MM.1S (cell line): ENCODE measurements around the gene SLC25A28.

Experiments
- DNase-seq: peaks from one replicate; pipeline ENCODE4 v3.0.0-alpha.2; 2015
- H2AFZ ChIP-seq: fragments of 300-600 bp; sonication (generic); 2 replicates; pipeline ENCODE4 v1.6.0; 2016; ENCODE audit warnings: antibody characterized with exemption, low read length
- H3F3A ChIP-seq: fragments of 300-600 bp; sonication (generic); 2 replicates; pipeline ENCODE4 v1.6.1; 2016; ENCODE audit warnings: mild to moderate bottlenecking, antibody characterized with exemption, low read length, moderate library complexity, mixed read lengths; ENCODE audit not compliant: insufficient read depth
- H3K27ac ChIP-seq: fragments of 300-600 bp; sonication (generic); 2 replicates; pipeline ENCODE4 v1.5.1; 2016; ENCODE audit warnings: mild to moderate bottlenecking, low read length
- H3K27me3 ChIP-seq: fragments of 300-600 bp; sonication (generic); replicated peaks from 2 replicates; pipeline ENCODE4 v1.6.0; 2016; ENCODE audit warnings: low read length; ENCODE audit not compliant: insufficient read depth
- H3K36me3 ChIP-seq: fragments of 300-600 bp; sonication (generic); replicated peaks from 2 replicates; pipeline ENCODE4 v1.6.1; 2016; ENCODE audit warnings: mild to moderate bottlenecking, low read length, mixed read lengths; ENCODE audit not compliant: insufficient read depth
- H3K4me1 ChIP-seq: fragments of 300-600 bp; sonication (generic); 2 replicates; pipeline ENCODE4 v1.6.1; 2016; ENCODE audit warnings: low read length, mixed read lengths
- H3K4me2 ChIP-seq: fragments of 300-600 bp; sonication (generic); 2 replicates; pipeline ENCODE4 v1.6.0; 2016; ENCODE audit warnings: low read depth, low read length
- H3K4me3 ChIP-seq: fragments of 300-600 bp; sonication (generic); 2 replicates; pipeline ENCODE4 v1.5.1; 2016; ENCODE audit warnings: low read length, mixed read lengths
- H3K79me2 ChIP-seq: fragments of 300-600 bp; sonication (generic); 2 replicates; pipeline ENCODE4 v1.6.1; 2016; ENCODE audit warnings: mixed run types, low read length, mixed read lengths
- H3K9ac ChIP-seq: fragments of 300-600 bp; sonication (generic); 2 replicates; pipeline ENCODE4 v1.6.1; 2016; ENCODE audit warnings: low read length, mixed read lengths
- H3K9me2 ChIP-seq: fragments of 300-600 bp; sonication (generic); replicated peaks from 2 replicates; pipeline ENCODE4 v1.6.1; 2016; ENCODE audit warnings: mild to moderate bottlenecking, low read length, mixed read lengths; ENCODE audit not compliant: insufficient read depth
- H3K9me3 ChIP-seq: fragments of 300-600 bp; sonication (generic); replicated peaks from 2 replicates; pipeline ENCODE4 v1.6.1; 2016; ENCODE audit warnings: mild to moderate bottlenecking, low read length, mixed read lengths; ENCODE audit not compliant: insufficient read depth
- H4K20me1 ChIP-seq: fragments of 300-600 bp; sonication (generic); 2 replicates; pipeline ENCODE4 v1.6.1; 2016; ENCODE audit warnings: mild to moderate bottlenecking, low read length, moderate library complexity, mixed read lengths; ENCODE audit not compliant: insufficient read depth
- CTCF ChIP-seq: fragments of 300-600 bp; sonication (generic); IDR thresholded peaks from 2 replicates; pipeline ENCODE4 v1.5.1; 2016; ENCODE audit warnings: antibody characterized with exemption, low read length, mixed read lengths
- EZH2 ChIP-seq: fragments of 300-600 bp; sonication (generic); optimal IDR thresholded peaks from 2 replicates; pipeline ENCODE3; 2017; ENCODE audit warnings: low read depth, mild to moderate bottlenecking, antibody characterized with exemption, low read length, mixed read lengths
- EZH2phosphoT487 ChIP-seq: fragments of 300-600 bp; sonication (generic); IDR thresholded peaks from 2 replicates; pipeline ENCODE4 v1.6.1; 2018; ENCODE audit warnings: antibody characterized with exemption, low read length

Gene SLC25A28

GRCh38 chr10:99661377-99661763, 41.1 kb upstream of the SLC25A28 start:
- no peak for TF ChIP-seq EZH2
- no peak for TF ChIP-seq CTCF
- TF ChIP-seq EZH2phosphoT487, result no peak
- no peaks in the 10 kb centered on the region for H3F3A ChIP-seq
- no peak overlapping the region for H3K4me3 ChIP-seq
- H3K27ac ChIP-seq, result no peak overlapping the region
- H3K9me2 ChIP-seq, result no peaks in the 10 kb centered on the region
- H3K36me3 ChIP-seq, result no peaks in the 10 kb centered on the region
- DNase-seq, result no peak
- no peaks in the 10 kb centered on the region for H4K20me1 ChIP-seq
- no peak overlapping the region for H3K9ac ChIP-seq
- H3K4me2 ChIP-seq, result no peak overlapping the region
- H2AFZ ChIP-seq, result no peak overlapping the region
- H3K27me3 ChIP-seq, result no peaks in the 10 kb centered on the region
- H3K9me3 ChIP-seq, result no peaks in the 10 kb centered on the region
- H3K79me2 ChIP-seq, result peaks cover 6% of the 10 kb centered on the region; the same call in 1 of the 2 replicates
- no peaks in the 10 kb centered on the region for H3K4me1 ChIP-seq

- H3K4me3 ChIP-seq, result no peak overlapping the region
- DNase-seq, result no peak
- TF ChIP-seq EZH2, result no peak
- no peak for TF ChIP-seq CTCF
- no peak for TF ChIP-seq EZH2phosphoT487
- H3F3A ChIP-seq, result no peaks in the 10 kb centered on the region
- H3K4me2 ChIP-seq, result no peak overlapping the region
- no peak overlapping the region for H3K27ac ChIP-seq
- H3K4me1 ChIP-seq, result no peaks in the 10 kb centered on the region
- H3K36me3 ChIP-seq, result no peaks in the 10 kb centered on the region
- H3K27me3 ChIP-seq, result no peaks in the 10 kb centered on the region
- H3K9me3 ChIP-seq, result no peaks in the 10 kb centered on the region
- no peaks in the 10 kb centered on the region for H4K20me1 ChIP-seq
- no peak overlapping the region for H3K9ac ChIP-seq
- H2AFZ ChIP-seq, result no peak overlapping the region
- peaks cover 6% of the 10 kb centered on the region; the same call in 1 of the 2 replicates for H3K79me2 ChIP-seq
- no peaks in the 10 kb centered on the region for H3K9me2 ChIP-seq
Measured at GRCh38 chr10:99660662-99661376, 40.6 kb upstream of the SLC25A28 start.

DNA sequence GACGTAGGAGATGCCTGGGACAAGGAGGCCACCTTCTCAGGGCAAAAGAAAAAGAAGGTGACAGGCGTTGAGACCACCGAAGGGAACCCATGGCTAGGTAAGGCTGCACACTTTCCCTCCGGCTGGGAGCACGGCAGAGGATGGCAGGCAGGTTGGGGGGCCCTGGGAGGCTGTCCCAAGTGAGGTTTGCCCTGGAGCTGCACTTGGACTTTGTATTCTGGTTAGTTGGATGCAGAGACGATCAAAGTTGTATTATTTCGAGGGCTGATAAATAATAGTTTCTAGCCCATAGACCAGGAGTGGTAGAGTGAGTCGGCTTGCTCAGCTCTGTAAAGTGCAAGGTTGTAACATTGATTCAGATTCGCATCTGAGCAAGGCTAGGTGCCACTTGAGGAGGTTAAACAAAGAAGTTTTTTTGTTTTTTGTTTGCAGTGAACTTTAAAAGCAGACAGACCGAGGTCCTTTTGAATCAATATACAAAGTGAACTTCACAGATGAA, 39.7 kb upstream of the SLC25A28 start:
- TF ChIP-seq EZH2phosphoT487, result no peak
- no peak for TF ChIP-seq EZH2
- no peak for TF ChIP-seq CTCF
- Histone ChIP-seq H2AFZ (peak overlapping the region; percentile 98), H3K4me1 (no peaks in the 10 kb centered on the region), H3K36me3 (no peaks in the 10 kb centered on the region), H3K4me3 (peak overlapping the region; percentile 97), H3K27me3 (no peaks in the 10 kb centered on the region), H4K20me1 (no peaks in the 10 kb centered on the region), H3K79me2 (peaks cover 6% of the 10 kb centered on the region; the same call in 1 of the 2 replicates), H3K27ac (no peak overlapping the region), H3K9me2 (no peaks in the 10 kb centered on the region), H3K9me3 (no peaks in the 10 kb centered on the region), H3K4me2 (peak overlapping the region; percentile 97), H3F3A (no peaks in the 10 kb centered on the region), H3K9ac (peak overlapping the region; percentile 83)
- DNase-seq, result no peak
